GM10266 (cell line): ENCODE results near the gene KLF3.

Experiments
- DNase-seq: peaks from one replicate; pipeline ENCODE4 v3.0.0; 2012; ENCODE audit errors: extremely low spot score
- CTCF ChIP-seq: IDR thresholded peaks from 2 replicates; pipeline ENCODE4 v1.5.1; 2012; ENCODE audit warnings: mild to moderate bottlenecking, low read depth; ENCODE audit not compliant: control insufficient read depth, insufficient read depth; ENCODE audit errors: missing control alignments

Gene KLF3

GRCh38 chr4:38634047-38634759 lies 29.8 kb upstream of the KLF3 start:
- DNase-seq: no peak
- no peak for TF ChIP-seq CTCF

- TF ChIP-seq CTCF: no peak
- no peak for DNase-seq
Measured at GRCh38 chr4:38639242-38639641, 24.8 kb upstream of the KLF3 start.

GRCh38 chr4:38641811-38642210 lies 22.2 kb upstream of the KLF3 start:
- no peak for TF ChIP-seq CTCF
- no peak for DNase-seq

- no peak for TF ChIP-seq CTCF
- DNase-seq: no peak
Measured at GRCh38 chr4:38644201-38644600, 19.8 kb upstream of the KLF3 start.

GRCh38 chr4:38647101-38647819 lies 16.7 kb upstream of the KLF3 start:
- no peak for DNase-seq
- no peak for TF ChIP-seq CTCF

GRCh38 chr4:38650133-38650532 lies 13.9 kb upstream of the KLF3 start:
- no peak for TF ChIP-seq CTCF
- no peak for DNase-seq

GRCh38 chr4:38654273-38654672 lies 9.7 kb upstream of the KLF3 start:
- no peak for DNase-seq
- TF ChIP-seq CTCF: no peak
